Chondrocyte (in vitro differentiated cells): ENCODE data around the gene SEC11A. TPM values are rescaled to one million over a fixed set of nuclear protein-coding genes. Genes with fewer than 3 reads are reported as not detected.

Experiments
- DNase-seq: peaks from one replicate; pipeline ENCODE4 v3.0.0; 2021; ENCODE audit warnings: mixed read lengths, low spot score
- H3K27ac Mint-ChIP-seq: one replicate; pipeline ENCODE4 v1.8.0; 2021; ENCODE audit warnings: mild to moderate bottlenecking, moderate library complexity, mixed read lengths; ENCODE audit not compliant: unreplicated experiment
- H3K27me3 Mint-ChIP-seq: 2 replicates; pipeline ENCODE4 v1.8.0; 2021; ENCODE audit warnings: low read depth, mixed read lengths
- H3K36me3 Mint-ChIP-seq: 2 replicates; pipeline ENCODE4 v1.8.0; 2021; ENCODE audit warnings: low read depth, mixed read lengths
- H3K4me1 Mint-ChIP-seq: 2 replicates; pipeline ENCODE4 v1.8.0; 2021; ENCODE audit warnings: low read depth, mild to moderate bottlenecking, mixed read lengths
- H3K4me3 Mint-ChIP-seq: one replicate; pipeline ENCODE4 v1.8.0; 2021; ENCODE audit warnings: mild to moderate bottlenecking, moderate library complexity, mixed read lengths; ENCODE audit not compliant: unreplicated experiment
- H3K9me3 Mint-ChIP-seq: 2 replicates; pipeline ENCODE4 v1.8.0; 2021; ENCODE audit warnings: low read depth, mixed read lengths
- total RNA-seq: library from RNA; stranded (reverse); gene quantifications from 3 replicates; pipeline ENCODE4 v1.2.1, GENCODE V29; 2021
- TF ChIP-seq, protein P1 (sequence below): fragments of 200-600 bp; sonication (generic); IDR thresholded peaks from 2 replicates; pipeline ENCODE4 v1.5.0; 2021; ENCODE audit warnings: antibody characterized with exemption, mild to moderate bottlenecking, moderate library complexity

Gene SEC11A
- total RNA-seq, 1 donor from 2014 or later, result 195 TPM

- TF ChIP-seq, protein P1, sequence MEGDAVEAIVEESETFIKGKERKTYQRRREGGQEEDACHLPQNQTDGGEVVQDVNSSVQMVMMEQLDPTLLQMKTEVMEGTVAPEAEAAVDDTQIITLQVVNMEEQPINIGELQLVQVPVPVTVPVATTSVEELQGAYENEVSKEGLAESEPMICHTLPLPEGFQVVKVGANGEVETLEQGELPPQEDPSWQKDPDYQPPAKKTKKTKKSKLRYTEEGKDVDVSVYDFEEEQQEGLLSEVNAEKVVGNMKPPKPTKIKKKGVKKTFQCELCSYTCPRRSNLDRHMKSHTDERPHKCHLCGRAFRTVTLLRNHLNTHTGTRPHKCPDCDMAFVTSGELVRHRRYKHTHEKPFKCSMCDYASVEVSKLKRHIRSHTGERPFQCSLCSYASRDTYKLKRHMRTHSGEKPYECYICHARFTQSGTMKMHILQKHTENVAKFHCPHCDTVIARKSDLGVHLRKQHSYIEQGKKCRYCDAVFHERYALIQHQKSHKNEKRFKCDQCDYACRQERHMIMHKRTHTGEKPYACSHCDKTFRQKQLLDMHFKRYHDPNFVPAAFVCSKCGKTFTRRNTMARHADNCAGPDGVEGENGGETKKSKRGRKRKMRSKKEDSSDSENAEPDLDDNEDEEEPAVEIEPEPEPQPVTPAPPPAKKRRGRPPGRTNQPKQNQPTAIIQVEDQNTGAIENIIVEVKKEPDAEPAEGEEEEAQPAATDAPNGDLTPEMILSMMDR, result peak; percentile 90
- no peak for DNase-seq
Measured at GRCh38 chr15:84654689-84655453, 61.1 kb downstream of the SEC11A start.

GRCh38 chr15:84653910-84654688 is 61.8 kb downstream of the SEC11A start, which contains the start of gene WDR73:
Gene WDR73, minus strand, starts transcription at chr15:84654283. Its CDS starts 9 bp downstream, at chr15:84654274.
- peaks cover 8% of the 10 kb centered on the region for H3K36me3 Mint-ChIP-seq
- DNase-seq, result peak; percentile 98
- H3K9me3 Mint-ChIP-seq, result no peaks in the 10 kb centered on the region
- peak within 1 kb of the TSS; percentile 95 for H3K4me3 Mint-ChIP-seq
- H3K27ac Mint-ChIP-seq, result peak within 1 kb of the TSS; percentile 98
- H3K27me3 Mint-ChIP-seq, result no peaks in the 10 kb centered on the region
- TF ChIP-seq, protein P1, result no peak
- peaks cover 44% of the 10 kb centered on the region for H3K4me1 Mint-ChIP-seq

More at GRCh38 chr15:84654689-84655453, 61.1 kb downstream of the SEC11A start:
- Mint-ChIP-seq H3K27ac (peak overlapping the region; percentile 98), H3K4me1 (peaks cover 43% of the 10 kb centered on the region), H3K4me3 (peak overlapping the region; percentile 95), H3K36me3 (peaks cover 7% of the 10 kb centered on the region), H3K27me3 (no peaks in the 10 kb centered on the region), H3K9me3 (no peaks in the 10 kb centered on the region)

- Mint-ChIP-seq H3K36me3 (peaks cover 13% of the 10 kb centered on the region), H3K27me3 (no peaks in the 10 kb centered on the region), H3K27ac (peak overlapping the region; percentile 98), H3K9me3 (no peaks in the 10 kb centered on the region), H3K4me1 (peaks cover 46% of the 10 kb centered on the region), H3K4me3 (peak overlapping the region; percentile 95)
- TF ChIP-seq, protein P1, result no peak
- no peak for DNase-seq
Measured at GRCh38 chr15:84653584-84653909, 62.4 kb downstream of the SEC11A start.

DNA sequence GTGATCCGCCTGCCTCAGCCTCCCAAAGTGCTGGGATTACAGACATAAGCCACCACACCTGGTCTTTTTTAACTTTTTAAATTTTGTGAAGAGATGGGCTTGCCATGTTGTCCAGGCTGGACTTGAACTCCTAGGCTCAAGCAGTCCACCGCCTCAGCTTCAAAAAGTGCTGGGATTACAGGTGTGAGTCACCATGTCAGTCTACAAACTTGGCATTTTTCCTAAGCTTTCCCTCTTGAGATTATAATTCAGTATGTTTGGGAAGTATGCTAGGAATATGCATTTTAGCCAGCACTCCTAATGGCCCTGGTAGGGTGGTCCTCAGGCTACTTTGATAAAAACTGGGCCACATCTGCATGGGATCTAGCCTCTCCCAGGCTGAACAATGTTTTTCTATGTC is 66.2 kb downstream of the SEC11A start:
- no peaks in the 10 kb centered on the region for H3K9me3 Mint-ChIP-seq
- no peak overlapping the region for H3K4me3 Mint-ChIP-seq
- peaks cover 28% of the 10 kb centered on the region for H3K4me1 Mint-ChIP-seq
- H3K36me3 Mint-ChIP-seq, result peaks cover 31% of the 10 kb centered on the region
- no peak for DNase-seq
- H3K27ac Mint-ChIP-seq, result no peak overlapping the region
- TF ChIP-seq, protein P1, result no peak
- H3K27me3 Mint-ChIP-seq, result no peaks in the 10 kb centered on the region

DNA sequence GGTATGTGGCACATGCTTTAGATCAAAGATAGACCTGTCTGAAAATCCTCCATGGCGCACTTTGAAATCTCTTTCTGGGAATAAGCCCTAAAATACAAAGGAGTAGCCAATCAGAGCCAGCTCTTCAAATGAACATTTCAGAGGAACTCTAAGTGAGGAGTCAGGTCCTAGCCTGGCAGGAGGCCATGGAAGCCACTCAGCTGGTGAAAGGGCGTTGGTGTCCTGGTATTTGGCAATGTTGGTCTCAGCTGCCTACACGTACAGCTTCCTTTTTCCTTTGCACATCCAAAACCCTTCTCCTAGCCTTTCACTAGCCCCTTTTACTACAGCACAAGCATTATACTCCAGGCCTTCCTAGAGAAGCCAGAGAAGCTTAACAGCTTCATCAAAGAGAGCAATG is 67.4 kb downstream of the SEC11A start:
- H3K9me3 Mint-ChIP-seq, result no peaks in the 10 kb centered on the region
- TF ChIP-seq, protein P1, result no peak
- peaks cover 34% of the 10 kb centered on the region for H3K36me3 Mint-ChIP-seq
- H3K4me1 Mint-ChIP-seq, result peaks cover 23% of the 10 kb centered on the region
- no peak overlapping the region for H3K4me3 Mint-ChIP-seq
- H3K27me3 Mint-ChIP-seq, result no peaks in the 10 kb centered on the region
- DNase-seq, result no peak
- no peak overlapping the region for H3K27ac Mint-ChIP-seq
